RWPE2 (cell line): ENCODE data around the gene STK32C.
"Not testable (repeated sequence)": the region's sequence is repeated elsewhere in the genome, so short reads cannot be mapped to it uniquely, and the experiment has no call there.

Experiments used
- ATAC-seq: fragments of 200-7000 bp; cut with Tn5 transposase; 3 replicates; pipeline ENCODE4 v1.9.1; 2021; ENCODE audit warnings: low read depth
- DNase-seq: peaks from one replicate; pipeline ENCODE4 v3.0.0-alpha.2; 2020; ENCODE audit warnings: low spot score
- H3K27ac ChIP-seq: fragments of 450-650 bp; 2 replicates; pipeline ENCODE4 v1.5.1; 2017; ENCODE audit warnings: mild to moderate bottlenecking; ENCODE audit not compliant: poor library complexity, severe bottlenecking
- H3K27me3 ChIP-seq: fragments of 250-450 bp; sonication (Bioruptor Pico); 2 replicates; pipeline ENCODE4 v1.5.1; 2021; ENCODE audit warnings: mild to moderate bottlenecking, moderate library complexity; ENCODE audit not compliant: insufficient read depth, poor library complexity, severe bottlenecking
- H3K36me3 ChIP-seq: fragments of 250-450 bp; sonication (Bioruptor Pico); 2 replicates; pipeline ENCODE4 v1.5.1; 2020; ENCODE audit warnings: low read depth, mild to moderate bottlenecking, moderate library complexity
- H3K4me1 ChIP-seq: fragments of 250-450 bp; sonication (Bioruptor Pico); 2 replicates; pipeline ENCODE4 v1.5.1; 2021; ENCODE audit warnings: mild to moderate bottlenecking, moderate library complexity; ENCODE audit not compliant: insufficient read depth, poor library complexity, severe bottlenecking
- H3K4me3 ChIP-seq: fragments of 250-450 bp; sonication (Bioruptor Pico); 2 replicates; pipeline ENCODE4 v1.5.1; 2021; ENCODE audit warnings: mild to moderate bottlenecking, moderate library complexity; ENCODE audit not compliant: severe bottlenecking
- H3K9me3 ChIP-seq: fragments of 250-450 bp; sonication (Bioruptor Pico); 2 replicates; pipeline ENCODE4 v1.5.1; 2021; ENCODE audit warnings: mild to moderate bottlenecking, moderate library complexity; ENCODE audit not compliant: severe bottlenecking
- CTCF ChIP-seq: fragments of 450-650 bp; IDR thresholded peaks from one replicate; pipeline ENCODE4 v1.5.1; 2017; ENCODE audit warnings: mild to moderate bottlenecking, moderate library complexity; ENCODE audit not compliant: poor library complexity, severe bottlenecking

The STK32C gene

DNA sequence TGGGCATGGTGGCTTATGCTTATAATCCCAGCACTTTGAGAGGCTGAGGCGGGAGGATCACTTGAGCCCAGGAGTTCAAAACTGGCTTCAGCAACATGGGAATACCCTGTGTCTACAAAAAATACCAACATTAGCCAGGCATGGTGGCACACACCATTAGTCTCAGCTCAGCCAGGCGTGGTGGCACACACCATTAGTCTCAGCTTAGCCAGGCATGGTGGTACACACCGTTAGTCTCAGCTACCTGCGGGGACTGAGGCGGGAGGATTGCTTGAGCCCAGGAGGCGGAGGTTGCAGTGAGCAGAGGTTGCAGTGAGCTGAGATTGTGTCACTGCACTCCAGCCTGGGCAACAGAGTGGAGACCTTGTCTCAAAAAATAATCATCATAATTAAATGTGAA lies 33.3 kb upstream of the STK32C start:
- DNase-seq (no peak), ATAC-seq (no peak)
- no peaks in the 10 kb centered on the region; the same call in 1 of the 2 replicates for H3K36me3 ChIP-seq
- no peak overlapping the region for H3K27ac ChIP-seq
- H3K4me3 ChIP-seq = no peak overlapping the region
- H3K4me1 ChIP-seq = no peaks in the 10 kb centered on the region
- no peaks in the 10 kb centered on the region for H3K27me3 ChIP-seq
- no peaks in the 10 kb centered on the region for H3K9me3 ChIP-seq
- no peak for TF ChIP-seq CTCF

GRCh38 chr10:132339276-132339675 lies 31.5 kb upstream of the STK32C start:
- no peak for ATAC-seq
- no peak for DNase-seq
- no peak overlapping the region for H3K27ac ChIP-seq

GRCh38 chr10:132338876-132339275 lies 31.1 kb upstream of the STK32C start:
- DNase-seq = no peak
- no peak overlapping the region for H3K27ac ChIP-seq
- no peak for TF ChIP-seq CTCF

More at GRCh38 chr10:132339276-132339675, 31.5 kb upstream of the STK32C start:
- no peaks in the 10 kb centered on the region for H3K27me3 ChIP-seq
- H3K36me3 ChIP-seq = no peaks in the 10 kb centered on the region
- H3K9me3 ChIP-seq = no peaks in the 10 kb centered on the region
- no peak for TF ChIP-seq CTCF
- no peaks in the 10 kb centered on the region for H3K4me1 ChIP-seq
- no peak overlapping the region for H3K4me3 ChIP-seq

GRCh38 chr10:132337854-132338253 lies 30.1 kb upstream of the STK32C start:
- not testable (repeated sequence) for ATAC-seq, H3K36me3 ChIP-seq, DNase-seq, H3K27me3 ChIP-seq, H3K27ac ChIP-seq, H3K4me3 ChIP-seq, H3K9me3 ChIP-seq, H3K4me1 ChIP-seq

More at GRCh38 chr10:132338876-132339275, 31.1 kb upstream of the STK32C start:
- H3K9me3 ChIP-seq = no peaks in the 10 kb centered on the region
- H3K36me3 ChIP-seq = no peaks in the 10 kb centered on the region
- no peak for ATAC-seq
- no peaks in the 10 kb centered on the region for H3K4me1 ChIP-seq
- H3K4me3 ChIP-seq = no peak overlapping the region
- H3K27me3 ChIP-seq = no peaks in the 10 kb centered on the region

GRCh38 chr10:132336919-132337407 lies 29.2 kb upstream of the STK32C start:
- ATAC-seq = no peak
- no peak for TF ChIP-seq CTCF
- no peak for DNase-seq
- Histone ChIP-seq H3K4me3 (no peak overlapping the region), H3K9me3 (no peaks in the 10 kb centered on the region), H3K27ac (no peak overlapping the region), H3K4me1 (no peaks in the 10 kb centered on the region), H3K36me3 (no peaks in the 10 kb centered on the region), H3K27me3 (no peaks in the 10 kb centered on the region)
